Thymus (tissue), 11 donors: ENCODE data around the gene COMMD9. TPM values are rescaled to one million over a fixed set of nuclear protein-coding genes. Genes with fewer than 3 reads are reported as not detected.
"Not testable (repeated sequence)": the region's sequence is repeated elsewhere in the genome, so short reads cannot be mapped to it uniquely, and the experiment has no call there.

ENCODE experiments used
- DNase-seq, 9 donors: peaks; one replicate each; pipeline ENCODE4 v3.0.0-alpha.2; 2013; ENCODE audit warnings: low spot score in 9 of 9, low read depth in 6 of 9, missing footprints in 1 of 9
- H3K27ac ChIP-seq, 2 donors: one replicate each; pipeline ENCODE4 v1.5.1; 2013; ENCODE audit warnings: control low read depth in 1 of 2, low read depth in 1 of 2, low read length in 1 of 2, mild to moderate bottlenecking in 1 of 2, moderate library complexity in 1 of 2
- H3K27me3 ChIP-seq, 2 donors: one replicate each; pipeline ENCODE4 v1.5.1; 2013; ENCODE audit warnings: low read length in 1 of 2; ENCODE audit not compliant: control insufficient read depth in 2 of 2, insufficient read depth in 1 of 2
- H3K36me3 ChIP-seq, 2 donors: one replicate each; pipeline ENCODE4 v1.5.1; 2013; ENCODE audit warnings: low read length in 1 of 2, mild to moderate bottlenecking in 1 of 2, moderate library complexity in 1 of 2; ENCODE audit not compliant: control insufficient read depth in 2 of 2, insufficient read depth in 2 of 2
- H3K4me1 ChIP-seq, 2 donors: one replicate each; pipeline ENCODE4 v1.5.1; 2013; ENCODE audit warnings: low read length in 2 of 2; ENCODE audit not compliant: control insufficient read depth in 2 of 2, insufficient read depth in 2 of 2
- H3K4me3 ChIP-seq, 2 donors: one replicate each; pipeline ENCODE4 v1.5.1; 2013; ENCODE audit warnings: low read length in 2 of 2, control low read depth in 1 of 2, mild to moderate bottlenecking in 1 of 2
- H3K9me3 ChIP-seq, 2 donors: one replicate each; pipeline ENCODE4 v1.5.1; 2013; ENCODE audit warnings: low read length in 1 of 2, mild to moderate bottlenecking in 1 of 2; ENCODE audit not compliant: control insufficient read depth in 2 of 2, insufficient read depth in 1 of 2
- WGBS: extraction: QIAGEN DNeasy Blood & Tissue Kit; methylation state at CpG from one replicate; pipeline ENCODE4 v1.1.7; 2013; 5-methylcytosine and 5-hydroxymethylcytosine counted together
- polyA plus RNA-seq: library from polyadenylated mRNA; stranded (reverse); fragments of 200-250 nt; gene quantifications from one replicate; pipeline ENCODE4 v1.2.3, GENCODE V29; 2013
- total RNA-seq: library from RNA; stranded (reverse); fragments of 120-200 nt; gene quantifications from one replicate; pipeline ENCODE4 v1.2.4, GENCODE V29; 2013
- donor health status: healthy.

Gene COMMD9
- total and polyA plus RNA-seq, 2 donors = 31.9 to 63.6 TPM

DNA sequence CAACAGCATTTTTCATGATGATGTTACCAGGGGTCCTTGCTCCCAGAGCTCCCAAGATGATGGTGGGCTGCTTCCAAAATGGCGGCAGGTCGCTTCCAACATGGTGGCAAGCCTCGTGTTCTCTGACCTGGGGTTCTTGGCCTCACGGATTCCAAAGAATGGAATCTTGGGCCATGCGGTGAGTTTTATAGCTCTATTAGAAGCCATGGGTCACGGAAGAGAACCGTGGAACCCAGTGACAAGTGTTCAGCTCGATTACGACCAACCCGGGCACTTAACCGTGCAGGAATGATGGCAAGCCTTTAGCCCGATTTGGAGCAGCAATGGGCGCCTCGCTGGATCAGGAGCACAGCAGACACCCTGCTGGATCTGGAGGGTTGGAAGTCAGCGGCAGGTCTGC lies 35.7 kb upstream of the COMMD9 start:
- H3K27me3 ChIP-seq, H3K27ac ChIP-seq, H3K4me3 ChIP-seq, H3K36me3 ChIP-seq, DNase-seq, H3K4me1 ChIP-seq, H3K9me3 ChIP-seq: not testable (repeated sequence)
- WGBS = 97% methylated on average over 15 of the region's 15 CpGs

DNA sequence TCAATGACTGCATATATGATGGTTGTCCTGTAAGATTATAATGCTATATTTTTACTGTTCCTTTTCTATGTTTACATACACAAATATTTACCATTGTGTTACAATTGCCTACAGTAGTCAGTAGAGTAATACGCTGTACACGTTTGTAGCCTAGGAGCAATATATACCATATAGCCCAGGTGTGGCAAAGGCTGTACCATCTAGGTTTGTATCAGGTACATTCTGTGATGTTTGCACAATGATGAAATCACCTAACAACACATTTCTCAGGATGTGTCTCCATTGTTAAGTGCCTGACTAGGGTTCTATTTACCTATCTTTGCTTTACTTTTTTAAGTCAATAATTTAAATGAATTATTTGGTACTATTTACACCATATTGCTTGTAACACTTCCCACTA lies 28.8 kb upstream of the COMMD9 start:
- Histone ChIP-seq H3K9me3 (no peaks in the 10 kb centered on the region), H3K36me3 (no peaks in the 10 kb centered on the region), H3K4me3 (no peak overlapping the region), H3K27ac (no peak overlapping the region), H3K4me1 (peaks cover 0 to 7% of the 10 kb centered on the region in 2 donors), H3K27me3 (no peaks in the 10 kb centered on the region)
- no peak for DNase-seq
- WGBS = 47% methylated on average over 2 of the region's 2 CpGs

DNA sequence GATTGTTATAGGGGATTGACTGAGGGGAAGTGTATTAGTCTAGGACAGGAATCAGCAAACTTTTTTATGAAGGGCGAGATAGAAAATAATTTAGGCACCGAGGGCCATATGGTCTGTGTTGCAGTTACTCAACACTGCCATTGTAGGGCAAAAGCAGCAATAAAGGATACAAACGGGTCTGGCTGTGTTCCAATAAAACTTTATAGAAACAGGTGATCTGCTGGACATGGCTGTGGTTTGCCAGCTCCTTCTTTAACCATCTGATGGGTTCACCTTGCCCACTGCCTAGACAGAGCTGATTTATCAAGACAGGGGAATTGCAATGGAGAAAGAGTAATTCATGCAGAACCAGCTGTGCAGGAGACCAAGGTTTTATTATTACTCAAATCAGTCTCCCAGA lies 26.8 kb upstream of the COMMD9 start:
- Histone ChIP-seq H3K9me3 (no peaks in the 10 kb centered on the region), H3K27me3 (no peaks in the 10 kb centered on the region), H3K4me3 (no peak overlapping the region), H3K4me1 (no peaks in the 10 kb centered on the region), H3K36me3 (no peaks in the 10 kb centered on the region), H3K27ac (no peak overlapping the region)
- 93% methylated on average over 3 of the region's 3 CpGs for WGBS
- DNase-seq = no peak

DNA sequence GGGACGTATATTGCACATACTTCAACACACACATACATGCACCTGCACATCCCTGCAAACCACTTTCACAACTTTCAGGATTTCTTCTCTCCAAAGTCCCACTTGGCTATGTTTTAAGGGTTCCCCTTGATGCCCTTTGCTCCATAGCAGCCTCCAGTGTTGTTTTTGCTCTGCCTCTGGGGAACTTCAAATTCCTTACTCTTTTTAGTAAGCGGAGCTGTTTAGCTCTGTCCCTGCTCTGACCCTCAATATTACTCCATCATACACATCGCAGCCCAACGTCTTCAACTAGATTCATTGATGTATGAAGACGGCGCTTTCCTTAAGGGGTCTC lies 25.2 kb upstream of the COMMD9 start:
- H3K4me1 ChIP-seq = no peaks in the 10 kb centered on the region
- no peaks in the 10 kb centered on the region for H3K36me3 ChIP-seq
- WGBS = 79% methylated on average over 6 of the region's 6 CpGs
- no peaks in the 10 kb centered on the region for H3K27me3 ChIP-seq
- no peak for DNase-seq
- H3K27ac ChIP-seq = no peak overlapping the region
- no peak overlapping the region for H3K4me3 ChIP-seq
- no peaks in the 10 kb centered on the region for H3K9me3 ChIP-seq

DNA sequence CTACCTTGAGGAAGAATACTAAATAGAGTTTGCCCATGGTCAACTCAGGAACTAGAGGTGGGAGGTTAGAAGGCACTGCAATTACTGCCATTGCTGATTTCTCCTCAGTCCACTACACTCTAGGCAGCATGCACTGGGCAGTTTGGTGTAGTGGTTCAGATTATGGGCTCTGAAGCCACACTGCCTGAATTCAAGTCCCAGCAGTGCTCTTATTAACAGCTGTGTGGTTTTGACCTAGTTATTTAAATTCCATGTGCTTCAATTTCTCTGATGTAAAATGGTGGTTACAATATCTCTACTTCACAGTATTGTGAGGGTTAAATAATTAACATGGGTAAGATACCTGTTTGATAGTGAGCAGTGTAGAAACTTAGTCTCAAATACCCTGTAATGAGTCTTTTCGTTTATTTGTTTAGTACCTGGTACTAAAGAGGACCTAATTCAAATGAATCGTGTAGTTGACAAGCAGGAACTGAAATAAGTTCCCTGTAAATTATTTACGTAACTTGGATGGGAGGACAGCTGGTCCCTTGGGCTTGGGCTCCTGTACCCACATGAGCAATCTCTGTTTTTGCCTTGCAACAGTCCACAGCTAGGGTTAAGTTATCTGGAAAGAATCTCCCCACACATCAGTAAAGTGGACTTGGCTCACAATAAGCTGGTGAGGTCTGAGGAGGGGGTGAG lies 24.7 kb upstream of the COMMD9 start:
- H3K27me3 ChIP-seq = no peaks in the 10 kb centered on the region
- no peak overlapping the region for H3K27ac ChIP-seq
- H3K36me3 ChIP-seq = no peaks in the 10 kb centered on the region
- H3K4me1 ChIP-seq = no peaks in the 10 kb centered on the region
- H3K9me3 ChIP-seq = no peaks in the 10 kb centered on the region
- DNase-seq = no peak
- no peak overlapping the region for H3K4me3 ChIP-seq
- WGBS = 84% methylated on average over 3 of the region's 3 CpGs

DNA sequence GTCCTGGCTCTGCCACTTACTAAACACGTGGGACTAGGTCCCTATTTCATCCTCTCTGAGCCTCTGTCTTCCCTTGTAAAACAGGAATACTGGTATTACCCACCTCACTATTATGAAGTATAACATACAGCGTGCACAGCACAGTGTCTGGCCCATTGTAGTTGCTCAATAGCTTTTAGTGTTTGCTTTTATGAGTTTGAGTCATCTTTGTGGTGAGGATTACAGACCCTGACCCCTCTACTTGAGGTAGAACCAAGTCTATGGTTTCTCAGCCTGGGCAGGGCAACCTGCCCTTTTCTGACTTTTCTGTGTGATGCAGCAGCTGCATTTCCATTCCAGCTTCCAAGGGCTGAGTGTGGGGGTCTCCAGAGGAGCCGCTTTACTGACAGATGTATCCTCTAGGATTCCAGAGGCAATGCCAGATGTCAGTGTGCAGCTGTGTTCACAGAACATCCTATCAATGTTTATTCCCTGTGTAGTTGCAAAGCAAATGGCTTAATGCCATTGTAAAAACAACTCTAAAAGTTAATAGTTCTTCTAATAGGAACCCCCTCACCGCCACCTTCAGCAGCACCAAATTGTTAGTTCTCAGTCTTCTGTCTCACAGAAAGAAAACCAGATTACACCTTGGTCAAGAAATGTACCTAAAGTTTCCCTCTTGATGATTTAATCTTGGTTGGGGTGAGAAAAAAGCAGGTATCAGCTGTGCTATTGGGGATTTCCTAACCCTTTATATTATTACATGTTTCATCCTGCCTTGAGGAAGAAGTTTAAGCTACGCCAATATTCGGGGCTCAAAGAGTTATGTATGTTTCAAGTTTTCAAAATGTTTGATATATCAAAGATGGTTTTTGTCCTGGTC lies 23.6 kb upstream of the COMMD9 start:
- no peak for DNase-seq
- 91% methylated on average over 6 of the region's 6 CpGs for WGBS

DNA sequence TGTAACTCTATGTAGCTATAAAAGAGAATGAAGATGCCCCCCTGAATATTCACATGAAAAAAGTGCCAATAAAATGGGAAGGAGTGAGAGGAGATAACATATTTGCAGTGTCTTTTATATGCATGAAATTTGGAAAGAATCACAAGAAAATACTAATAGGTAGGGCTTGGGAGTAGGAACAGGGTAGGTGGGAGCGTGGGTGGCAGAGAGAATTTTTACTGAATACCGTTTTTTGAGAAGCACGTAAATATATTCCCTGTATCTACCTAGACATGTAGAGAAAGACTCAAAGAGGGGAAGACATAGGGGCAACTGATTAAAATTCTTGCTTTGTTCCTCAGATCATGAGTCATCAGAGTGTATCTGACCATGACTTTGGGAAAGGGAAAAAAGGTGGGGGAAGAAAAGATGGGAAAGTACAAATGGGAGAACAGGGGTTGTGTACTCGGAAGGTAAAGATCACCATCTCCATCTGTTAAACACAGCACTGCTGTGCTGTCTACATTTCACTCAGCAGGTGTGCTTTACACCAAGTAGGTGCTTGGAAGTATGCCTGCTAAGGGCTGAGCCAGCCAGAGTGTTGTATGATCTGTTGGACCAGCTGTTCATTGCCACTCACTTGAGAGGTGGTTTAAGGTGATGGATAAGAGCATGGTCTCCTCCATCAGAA lies 22.8 kb upstream of the COMMD9 start:
- no peak overlapping the region for H3K27ac ChIP-seq
- no peak for DNase-seq
- no peaks in the 10 kb centered on the region for H3K36me3 ChIP-seq
- WGBS = 96% methylated on average over 4 of the region's 4 CpGs
- H3K4me1 ChIP-seq = no peaks in the 10 kb centered on the region
- no peak overlapping the region for H3K4me3 ChIP-seq
- H3K27me3 ChIP-seq = no peaks in the 10 kb centered on the region
- H3K9me3 ChIP-seq = no peaks in the 10 kb centered on the region

More for the DNA sequence above, 23.6 kb upstream of the COMMD9 start:
- Histone ChIP-seq H3K4me1 (no peaks in the 10 kb centered on the region), H3K9me3 (no peaks in the 10 kb centered on the region), H3K27me3 (no peaks in the 10 kb centered on the region), H3K27ac (no peak overlapping the region), H3K36me3 (no peaks in the 10 kb centered on the region), H3K4me3 (no peak overlapping the region)

DNA sequence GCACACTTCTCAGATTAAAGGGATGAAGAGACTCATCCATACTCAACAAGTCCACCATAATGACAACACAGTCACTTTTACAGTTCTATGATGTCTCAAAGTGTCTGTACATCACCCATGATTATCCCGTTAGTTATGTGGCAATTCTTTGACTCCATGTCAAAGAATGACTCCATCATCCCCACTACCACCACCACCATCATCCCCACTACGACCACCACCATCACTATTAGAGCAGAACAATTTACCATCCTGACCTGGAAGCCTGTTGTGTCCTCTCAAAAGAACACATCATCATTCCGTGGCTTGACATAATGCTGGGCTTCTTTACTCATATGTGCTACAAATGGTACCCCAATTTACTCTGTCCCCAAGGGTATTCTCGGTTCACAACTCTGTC lies 20.6 kb upstream of the COMMD9 start:
- Histone ChIP-seq H3K9me3 (no peaks in the 10 kb centered on the region), H3K36me3 (no peaks in the 10 kb centered on the region), H3K27ac (no peak overlapping the region), H3K27me3 (no peaks in the 10 kb centered on the region), H3K4me3 (no peak overlapping the region), H3K4me1 (no peaks in the 10 kb centered on the region)
- WGBS = 97% methylated on average over 4 of the region's 4 CpGs
- no peak for DNase-seq

DNA sequence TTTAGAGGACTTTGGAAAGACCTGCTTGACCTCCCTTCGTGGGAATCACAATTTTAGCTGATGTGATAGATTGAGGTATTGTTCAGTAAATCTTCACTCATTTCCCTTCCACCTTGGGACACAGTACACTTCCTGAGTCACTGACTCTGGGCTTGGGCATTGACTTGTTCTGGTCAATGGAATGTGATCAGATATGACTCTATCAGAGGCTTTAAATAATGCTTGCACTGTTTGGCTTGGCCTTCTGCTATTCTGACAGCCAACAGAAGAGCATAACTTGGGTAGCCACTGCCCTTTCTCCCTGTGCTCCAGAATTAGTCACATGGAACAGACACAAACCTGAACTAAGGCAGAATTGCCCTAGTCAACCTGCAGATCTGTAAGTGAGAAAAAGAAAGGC lies 19.4 kb upstream of the COMMD9 start:
- no peaks in the 10 kb centered on the region for H3K9me3 ChIP-seq
- H3K4me1 ChIP-seq = no peaks in the 10 kb centered on the region
- 89% methylated on average over 1 of the region's 1 CpG for WGBS
- no peak overlapping the region for H3K4me3 ChIP-seq
- H3K36me3 ChIP-seq = no peaks in the 10 kb centered on the region
- no peak for DNase-seq
- H3K27me3 ChIP-seq = no peaks in the 10 kb centered on the region
- H3K27ac ChIP-seq = no peak overlapping the region
